GM12865 (cell line): Measurements from ENCODE around the gene KRTAP10-9.

ENCODE experiments used
- DNase-seq: peaks from one replicate; pipeline ENCODE4 v3.0.0; 2010; ENCODE audit warnings: low read depth
- H3K4me3 ChIP-seq: 2 replicates; pipeline ENCODE4 v1.5.1; 2011; ENCODE audit warnings: mild to moderate bottlenecking, low read depth, low read length, control low read depth
- TF ChIP-seq, protein P1 (sequence below): IDR thresholded peaks from 2 replicates; pipeline ENCODE4 v1.5.1; 2011; ENCODE audit warnings: low read length, control low read depth, low read depth, inconsistent platforms; ENCODE audit not compliant: insufficient read depth; ENCODE audit errors: missing control alignments

The KRTAP10-9 gene

DNA sequence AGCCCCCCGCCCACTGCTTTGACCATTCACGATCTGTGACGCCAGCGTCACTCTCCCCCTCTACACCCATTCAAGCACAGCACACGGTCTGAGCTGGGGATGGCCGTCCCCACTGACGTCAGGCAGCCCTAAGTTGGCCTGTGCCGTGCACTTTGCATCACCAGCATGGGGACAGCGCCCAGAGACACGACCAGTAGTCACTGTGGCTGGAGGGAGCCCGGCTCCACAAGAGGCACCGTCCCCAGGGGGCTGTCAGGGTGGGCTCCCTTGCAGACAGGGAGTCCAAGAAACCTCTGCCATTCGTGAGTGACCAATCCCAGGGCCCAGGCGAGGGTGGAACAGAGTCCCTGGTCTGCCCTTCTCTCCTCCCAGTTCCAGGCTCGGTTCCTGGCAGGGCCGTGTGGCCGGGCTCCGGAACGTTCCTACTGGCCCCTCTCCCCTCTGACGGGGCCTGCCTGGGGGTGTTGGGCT lies 12.7 kb upstream of the KRTAP10-9 start:
- no peak overlapping the region for H3K4me3 ChIP-seq
- TF ChIP-seq, protein P1, sequence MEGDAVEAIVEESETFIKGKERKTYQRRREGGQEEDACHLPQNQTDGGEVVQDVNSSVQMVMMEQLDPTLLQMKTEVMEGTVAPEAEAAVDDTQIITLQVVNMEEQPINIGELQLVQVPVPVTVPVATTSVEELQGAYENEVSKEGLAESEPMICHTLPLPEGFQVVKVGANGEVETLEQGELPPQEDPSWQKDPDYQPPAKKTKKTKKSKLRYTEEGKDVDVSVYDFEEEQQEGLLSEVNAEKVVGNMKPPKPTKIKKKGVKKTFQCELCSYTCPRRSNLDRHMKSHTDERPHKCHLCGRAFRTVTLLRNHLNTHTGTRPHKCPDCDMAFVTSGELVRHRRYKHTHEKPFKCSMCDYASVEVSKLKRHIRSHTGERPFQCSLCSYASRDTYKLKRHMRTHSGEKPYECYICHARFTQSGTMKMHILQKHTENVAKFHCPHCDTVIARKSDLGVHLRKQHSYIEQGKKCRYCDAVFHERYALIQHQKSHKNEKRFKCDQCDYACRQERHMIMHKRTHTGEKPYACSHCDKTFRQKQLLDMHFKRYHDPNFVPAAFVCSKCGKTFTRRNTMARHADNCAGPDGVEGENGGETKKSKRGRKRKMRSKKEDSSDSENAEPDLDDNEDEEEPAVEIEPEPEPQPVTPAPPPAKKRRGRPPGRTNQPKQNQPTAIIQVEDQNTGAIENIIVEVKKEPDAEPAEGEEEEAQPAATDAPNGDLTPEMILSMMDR, result no peak
- DNase-seq, result no peak

DNA sequence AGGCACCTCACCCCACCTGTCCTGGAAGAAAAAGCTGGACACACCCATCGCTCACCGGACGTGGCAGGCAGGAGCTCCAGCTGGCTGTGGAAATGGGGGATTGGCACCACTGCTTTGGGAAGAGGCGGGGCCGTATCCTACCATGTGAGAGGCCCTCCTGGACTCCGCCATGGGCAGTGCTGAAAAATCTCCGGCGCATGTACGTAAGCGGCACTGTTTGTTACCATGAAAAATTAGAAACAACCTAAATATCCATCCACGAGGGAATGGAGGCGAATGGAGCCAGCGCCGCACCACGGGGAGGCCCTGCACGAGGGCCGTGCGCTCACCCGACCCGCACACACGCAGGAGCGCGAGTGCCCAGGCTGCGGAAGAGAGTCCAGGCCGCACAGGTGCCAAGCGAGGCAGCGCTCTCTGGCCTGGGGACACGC lies 11.9 kb upstream of the KRTAP10-9 start:
- DNase-seq, result no peak

DNA sequence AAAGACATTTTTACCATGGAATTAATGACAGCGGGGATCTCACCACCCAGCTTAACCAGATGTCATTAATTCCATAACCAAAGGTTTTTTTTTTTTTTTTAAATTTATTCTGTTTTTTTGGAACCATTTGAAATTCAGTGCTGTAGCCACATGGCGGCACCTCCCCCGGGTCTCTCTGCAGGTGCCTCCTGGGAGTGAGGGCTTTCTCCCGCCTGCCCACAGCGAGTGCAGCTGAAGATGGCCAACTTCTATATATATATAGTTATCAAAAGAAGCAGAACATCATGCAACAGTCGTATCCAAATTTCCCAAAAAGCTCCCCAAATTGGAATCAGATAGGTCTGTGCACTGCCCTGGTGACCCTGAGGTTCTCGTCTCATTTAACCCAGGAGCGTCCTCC lies 11.4 kb upstream of the KRTAP10-9 start:
- DNase-seq, result no peak
- TF ChIP-seq, protein P1, result no peak
- no peak overlapping the region for H3K4me3 ChIP-seq

More for the DNA sequence above, 11.9 kb upstream of the KRTAP10-9 start:
- H3K4me3 ChIP-seq, result no peak overlapping the region
- TF ChIP-seq, protein P1, result no peak

DNA sequence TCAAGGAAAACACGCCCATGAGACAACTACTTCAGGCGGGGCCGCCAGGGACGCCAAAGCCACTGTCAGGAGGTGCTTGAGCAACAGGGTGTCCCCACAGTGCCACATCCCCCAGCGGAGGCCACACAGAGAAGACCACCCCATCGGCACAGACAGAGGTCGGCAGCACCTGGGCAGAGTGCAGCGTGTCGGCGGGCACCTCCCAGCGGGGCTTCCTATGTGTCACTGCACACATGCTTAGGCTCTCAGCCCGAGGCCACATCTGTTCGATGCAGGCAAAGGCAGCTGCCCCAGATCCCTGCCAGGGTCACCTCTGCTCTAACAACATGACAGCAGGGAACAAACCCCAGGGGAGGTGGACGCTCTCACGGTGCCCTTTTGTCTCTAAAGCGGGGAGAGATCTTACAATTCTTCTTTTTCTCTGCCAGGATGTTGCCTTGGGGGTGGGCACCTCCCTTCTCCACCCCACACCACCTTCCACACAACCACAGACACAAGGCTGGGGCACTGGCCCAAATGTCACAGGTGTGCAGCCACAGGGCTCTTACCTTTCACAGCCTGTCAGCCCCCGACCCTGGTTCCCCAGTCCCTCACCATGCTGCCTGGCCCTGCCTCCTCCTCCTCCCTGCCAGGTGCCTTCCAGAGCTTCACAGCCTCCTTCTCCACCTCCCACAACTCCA lies 10.8 kb upstream of the KRTAP10-9 start:
- no peak overlapping the region for H3K4me3 ChIP-seq
- DNase-seq, result no peak
- TF ChIP-seq, protein P1, result no peak

DNA sequence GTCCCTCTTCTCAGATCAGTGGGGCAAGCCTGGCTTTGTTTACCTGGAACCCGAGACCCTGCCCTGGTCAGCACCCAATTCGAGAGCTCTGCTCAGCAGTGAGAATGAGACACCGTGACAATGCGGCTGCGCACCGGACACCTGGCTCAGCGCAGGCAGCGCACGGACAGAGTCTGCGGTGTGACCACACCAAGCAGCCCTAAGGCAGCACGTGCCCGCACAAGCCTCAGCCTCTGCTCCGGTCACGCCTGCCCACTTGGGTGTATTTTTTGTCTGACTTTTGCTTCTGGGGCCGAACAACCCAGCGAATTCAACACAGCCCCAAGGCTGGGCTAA lies 10.3 kb upstream of the KRTAP10-9 start:
- no peak for DNase-seq
- TF ChIP-seq, protein P1, result no peak
- H3K4me3 ChIP-seq, result no peak overlapping the region

DNA sequence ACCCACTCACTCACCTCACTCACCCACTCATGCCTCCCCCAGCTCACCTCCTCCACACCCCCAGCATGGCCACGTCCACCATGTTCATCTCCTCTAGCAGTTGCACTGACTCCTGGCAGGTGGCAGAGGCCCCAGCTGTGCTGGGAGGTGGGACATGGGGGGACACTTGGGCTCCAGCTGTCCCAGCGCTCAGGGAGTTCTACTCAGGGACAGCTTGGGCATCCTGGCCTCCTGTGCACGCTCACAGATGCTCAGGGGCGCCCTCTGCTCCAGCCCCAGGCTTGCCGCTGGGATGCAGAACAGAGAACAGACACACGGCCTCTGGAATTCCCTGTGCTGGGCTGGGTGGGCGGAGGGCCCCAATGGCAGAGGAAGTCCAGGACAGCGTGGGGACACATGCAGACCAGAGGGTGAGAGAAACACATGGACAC lies 9.8 kb upstream of the KRTAP10-9 start:
- TF ChIP-seq, protein P1, result no peak
- no peak overlapping the region for H3K4me3 ChIP-seq
- no peak for DNase-seq

DNA sequence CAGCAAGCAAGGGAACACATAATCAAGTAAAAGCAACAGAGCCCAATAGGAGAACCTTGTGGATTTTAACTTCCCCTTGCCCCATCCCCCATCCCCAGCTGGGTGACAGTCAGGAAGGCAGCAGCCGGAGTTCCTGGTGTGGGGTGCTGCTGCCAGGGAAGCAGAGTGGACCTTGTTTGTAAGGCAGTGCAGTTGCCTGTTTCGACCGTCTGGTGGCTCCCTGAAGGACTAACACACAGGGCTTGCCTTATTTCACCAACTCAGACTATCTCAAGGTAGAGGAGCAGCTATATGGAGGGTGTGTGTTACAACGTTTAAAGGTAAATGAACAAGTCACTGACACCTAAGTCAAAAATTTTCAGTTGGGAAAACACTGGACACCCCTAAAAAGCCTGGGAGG lies 8.4 kb upstream of the KRTAP10-9 start:
- TF ChIP-seq, protein P1, result peak; percentile 13
- H3K4me3 ChIP-seq, result no peak overlapping the region
- peak; percentile 21 for DNase-seq
